Measurements from ENCODE around the gene TUBG1. TPM values are rescaled to one million over a fixed set of nuclear protein-coding genes. Genes with fewer than 3 reads are reported as not detected.

The TUBG1 gene
- total and polyA plus RNA-seq, 4 donors, result 12.5 to 51.1 (median 27.1) TPM

DNA sequence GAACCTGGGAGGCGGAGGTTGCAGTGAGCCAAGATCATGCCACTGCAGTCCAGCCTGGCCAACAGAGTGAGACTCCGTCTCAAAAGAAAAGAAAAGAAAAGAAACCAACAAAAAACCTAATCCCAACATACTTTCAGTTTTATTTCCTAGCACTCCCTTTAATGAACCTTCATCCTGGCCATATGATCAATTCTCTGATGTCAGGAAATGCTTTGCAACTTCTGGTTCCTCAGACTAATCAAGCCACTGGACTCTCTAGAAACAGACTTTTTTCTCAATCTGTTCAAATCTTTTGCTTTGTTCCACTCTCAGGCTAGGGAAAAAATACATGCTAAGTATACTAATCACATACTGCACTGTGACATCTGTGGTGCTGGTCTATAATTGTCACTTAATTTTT is 18.6 kb upstream of the TUBG1 start:
- H3K36me3 ChIP-seq (ENCODE audit: control insufficient read depth in 4 of 4, insufficient read depth in 3 of 4, low read depth in 1 of 4, low read length in 3 of 4), result peaks cover 10 to 36% (median 26%) of the 10 kb centered on the region in 4 donors
- no peak overlapping the region for H3K27ac ChIP-seq (ENCODE audit: low read depth in 1 of 2, low read length in 2 of 2)
- H3K4me3 ChIP-seq (ENCODE audit: low read depth in 1 of 3, low read length in 3 of 3), result no peak overlapping the region
- H3K9me3 ChIP-seq (ENCODE audit: control insufficient read depth in 4 of 4, low read length in 3 of 4), result no peaks in the 10 kb centered on the region
- no peaks in the 10 kb centered on the region for H3K4me1 ChIP-seq (ENCODE audit: control insufficient read depth in 4 of 4, insufficient read depth in 4 of 4, low read length in 3 of 4)
- TF ChIP-seq FOXA2 (IDR thresholded peaks at IDR 0.05) (no peak), FOXA1 (IDR thresholded peaks at IDR 0.05) (no peak), RXRA (IDR thresholded peaks at IDR 0.05) (no peak), RAD21 (IDR thresholded peaks at IDR 0.05) (no peak), YY1 (IDR thresholded peaks at IDR 0.05) (no peak), HNF4A (conservative IDR thresholded peaks at IDR 0.05) (no peak), EGR1 (IDR thresholded peaks at IDR 0.05; ENCODE audit: low read depth in 2 of 2) (no peak), GABPA (IDR thresholded peaks at IDR 0.05 in 1 of 2, conservative IDR thresholded peaks at IDR 0.05 in 1 of 2) (no peak), TAF1 (conservative IDR thresholded peaks at IDR 0.05) (no peak)
- TF ChIP-seq, protein P1, sequence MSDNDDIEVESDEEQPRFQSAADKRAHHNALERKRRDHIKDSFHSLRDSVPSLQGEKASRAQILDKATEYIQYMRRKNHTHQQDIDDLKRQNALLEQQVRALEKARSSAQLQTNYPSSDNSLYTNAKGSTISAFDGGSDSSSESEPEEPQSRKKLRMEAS (IDR thresholded peaks at IDR 0.05), result no peak
- TF ChIP-seq, protein P2, sequence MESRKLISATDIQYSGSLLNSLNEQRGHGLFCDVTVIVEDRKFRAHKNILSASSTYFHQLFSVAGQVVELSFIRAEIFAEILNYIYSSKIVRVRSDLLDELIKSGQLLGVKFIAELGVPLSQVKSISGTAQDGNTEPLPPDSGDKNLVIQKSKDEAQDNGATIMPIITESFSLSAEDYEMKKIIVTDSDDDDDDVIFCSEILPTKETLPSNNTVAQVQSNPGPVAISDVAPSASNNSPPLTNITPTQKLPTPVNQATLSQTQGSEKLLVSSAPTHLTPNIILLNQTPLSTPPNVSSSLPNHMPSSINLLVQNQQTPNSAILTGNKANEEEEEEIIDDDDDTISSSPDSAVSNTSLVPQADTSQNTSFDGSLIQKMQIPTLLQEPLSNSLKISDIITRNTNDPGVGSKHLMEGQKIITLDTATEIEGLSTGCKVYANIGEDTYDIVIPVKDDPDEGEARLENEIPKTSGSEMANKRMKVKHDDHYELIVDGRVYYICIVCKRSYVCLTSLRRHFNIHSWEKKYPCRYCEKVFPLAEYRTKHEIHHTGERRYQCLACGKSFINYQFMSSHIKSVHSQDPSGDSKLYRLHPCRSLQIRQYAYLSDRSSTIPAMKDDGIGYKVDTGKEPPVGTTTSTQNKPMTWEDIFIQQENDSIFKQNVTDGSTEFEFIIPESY (IDR thresholded peaks at IDR 0.05), result no peak
- TF ChIP-seq, protein P3, sequence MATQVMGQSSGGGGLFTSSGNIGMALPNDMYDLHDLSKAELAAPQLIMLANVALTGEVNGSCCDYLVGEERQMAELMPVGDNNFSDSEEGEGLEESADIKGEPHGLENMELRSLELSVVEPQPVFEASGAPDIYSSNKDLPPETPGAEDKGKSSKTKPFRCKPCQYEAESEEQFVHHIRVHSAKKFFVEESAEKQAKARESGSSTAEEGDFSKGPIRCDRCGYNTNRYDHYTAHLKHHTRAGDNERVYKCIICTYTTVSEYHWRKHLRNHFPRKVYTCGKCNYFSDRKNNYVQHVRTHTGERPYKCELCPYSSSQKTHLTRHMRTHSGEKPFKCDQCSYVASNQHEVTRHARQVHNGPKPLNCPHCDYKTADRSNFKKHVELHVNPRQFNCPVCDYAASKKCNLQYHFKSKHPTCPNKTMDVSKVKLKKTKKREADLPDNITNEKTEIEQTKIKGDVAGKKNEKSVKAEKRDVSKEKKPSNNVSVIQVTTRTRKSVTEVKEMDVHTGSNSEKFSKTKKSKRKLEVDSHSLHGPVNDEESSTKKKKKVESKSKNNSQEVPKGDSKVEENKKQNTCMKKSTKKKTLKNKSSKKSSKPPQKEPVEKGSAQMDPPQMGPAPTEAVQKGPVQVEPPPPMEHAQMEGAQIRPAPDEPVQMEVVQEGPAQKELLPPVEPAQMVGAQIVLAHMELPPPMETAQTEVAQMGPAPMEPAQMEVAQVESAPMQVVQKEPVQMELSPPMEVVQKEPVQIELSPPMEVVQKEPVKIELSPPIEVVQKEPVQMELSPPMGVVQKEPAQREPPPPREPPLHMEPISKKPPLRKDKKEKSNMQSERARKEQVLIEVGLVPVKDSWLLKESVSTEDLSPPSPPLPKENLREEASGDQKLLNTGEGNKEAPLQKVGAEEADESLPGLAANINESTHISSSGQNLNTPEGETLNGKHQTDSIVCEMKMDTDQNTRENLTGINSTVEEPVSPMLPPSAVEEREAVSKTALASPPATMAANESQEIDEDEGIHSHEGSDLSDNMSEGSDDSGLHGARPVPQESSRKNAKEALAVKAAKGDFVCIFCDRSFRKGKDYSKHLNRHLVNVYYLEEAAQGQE (IDR thresholded peaks at IDR 0.05), result no peak
- TF ChIP-seq, protein P4, sequence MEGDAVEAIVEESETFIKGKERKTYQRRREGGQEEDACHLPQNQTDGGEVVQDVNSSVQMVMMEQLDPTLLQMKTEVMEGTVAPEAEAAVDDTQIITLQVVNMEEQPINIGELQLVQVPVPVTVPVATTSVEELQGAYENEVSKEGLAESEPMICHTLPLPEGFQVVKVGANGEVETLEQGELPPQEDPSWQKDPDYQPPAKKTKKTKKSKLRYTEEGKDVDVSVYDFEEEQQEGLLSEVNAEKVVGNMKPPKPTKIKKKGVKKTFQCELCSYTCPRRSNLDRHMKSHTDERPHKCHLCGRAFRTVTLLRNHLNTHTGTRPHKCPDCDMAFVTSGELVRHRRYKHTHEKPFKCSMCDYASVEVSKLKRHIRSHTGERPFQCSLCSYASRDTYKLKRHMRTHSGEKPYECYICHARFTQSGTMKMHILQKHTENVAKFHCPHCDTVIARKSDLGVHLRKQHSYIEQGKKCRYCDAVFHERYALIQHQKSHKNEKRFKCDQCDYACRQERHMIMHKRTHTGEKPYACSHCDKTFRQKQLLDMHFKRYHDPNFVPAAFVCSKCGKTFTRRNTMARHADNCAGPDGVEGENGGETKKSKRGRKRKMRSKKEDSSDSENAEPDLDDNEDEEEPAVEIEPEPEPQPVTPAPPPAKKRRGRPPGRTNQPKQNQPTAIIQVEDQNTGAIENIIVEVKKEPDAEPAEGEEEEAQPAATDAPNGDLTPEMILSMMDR (IDR thresholded peaks at IDR 0.05; ENCODE audit: low read depth, low read length, missing input control), result no peak
- TF ChIP-seq, protein P5, sequence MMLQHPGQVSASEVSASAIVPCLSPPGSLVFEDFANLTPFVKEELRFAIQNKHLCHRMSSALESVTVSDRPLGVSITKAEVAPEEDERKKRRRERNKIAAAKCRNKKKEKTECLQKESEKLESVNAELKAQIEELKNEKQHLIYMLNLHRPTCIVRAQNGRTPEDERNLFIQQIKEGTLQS (IDR thresholded peaks at IDR 0.05), result no peak
- DNase-seq (ENCODE audit: low spot score), result no peak
- no peak overlapping the region for H3K9ac ChIP-seq (ENCODE audit: low read depth in 1 of 2, low read length in 2 of 2)
- H3K27me3 ChIP-seq (ENCODE audit: control insufficient read depth in 4 of 4, insufficient read depth in 4 of 4, low read length in 3 of 4), result no peaks in the 10 kb centered on the region
- WGBS, result 81% methylated on average over 2 of the region's 2 CpGs

DNA sequence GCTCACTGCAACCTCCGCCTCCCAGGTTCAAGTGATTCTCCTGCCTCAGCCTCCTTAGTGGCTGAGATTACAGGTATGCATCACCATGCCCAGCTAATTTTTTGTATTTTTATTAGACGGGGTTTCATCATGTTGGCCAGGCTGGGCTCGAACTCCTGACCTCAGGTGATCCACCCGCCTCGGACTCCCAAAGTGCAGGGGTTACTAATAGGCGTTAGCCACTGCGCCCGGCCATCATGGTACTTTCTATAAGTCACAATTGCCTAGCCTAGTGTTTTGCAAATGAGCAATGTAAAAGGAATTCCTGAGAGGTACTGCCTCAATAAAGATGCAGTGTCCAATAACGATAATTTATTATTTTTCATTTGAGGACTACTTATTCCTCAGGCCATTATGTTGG is 18.1 kb upstream of the TUBG1 start:
- H3K27me3 ChIP-seq (ENCODE audit: control insufficient read depth in 4 of 4, insufficient read depth in 4 of 4, low read length in 3 of 4), result no peaks in the 10 kb centered on the region
- WGBS, result 97% methylated on average over 9 of the region's 9 CpGs
- H3K36me3 ChIP-seq (ENCODE audit: control insufficient read depth in 4 of 4, insufficient read depth in 3 of 4, low read depth in 1 of 4, low read length in 3 of 4), result peaks cover 10 to 31% (median 21%) of the 10 kb centered on the region in 4 donors
- H3K9me3 ChIP-seq (ENCODE audit: control insufficient read depth in 4 of 4, low read length in 3 of 4), result no peaks in the 10 kb centered on the region
- no peak for DNase-seq (ENCODE audit: low spot score)
- H3K27ac ChIP-seq (ENCODE audit: low read depth in 1 of 2, low read length in 2 of 2), result no peak overlapping the region
- no peak for TF ChIP-seq RXRA (IDR thresholded peaks at IDR 0.05)
- no peak for TF ChIP-seq TAF1 (conservative IDR thresholded peaks at IDR 0.05)
- TF ChIP-seq, protein P3 (IDR thresholded peaks at IDR 0.05), result no peak
- TF ChIP-seq SP1 (IDR thresholded peaks at IDR 0.05), result no peak
- no peak for TF ChIP-seq GABPA (IDR thresholded peaks at IDR 0.05 in 1 of 2, conservative IDR thresholded peaks at IDR 0.05 in 1 of 2)
- TF ChIP-seq FOXA2 (IDR thresholded peaks at IDR 0.05), result no peak
- no peak for TF ChIP-seq YY1 (IDR thresholded peaks at IDR 0.05)
- no peak overlapping the region for H3K4me3 ChIP-seq (ENCODE audit: low read depth in 1 of 3, low read length in 3 of 3)
- no peaks in the 10 kb centered on the region for H3K4me1 ChIP-seq (ENCODE audit: control insufficient read depth in 4 of 4, insufficient read depth in 4 of 4, low read length in 3 of 4)
- H3K9ac ChIP-seq (ENCODE audit: low read depth in 1 of 2, low read length in 2 of 2), result no peak overlapping the region

Measured in liver (tissue), 9 donors.